GM12873 (cell line): ENCODE results near the gene GAS7.

ENCODE experiments used
- CTCF ChIP-seq: IDR thresholded peaks from 2 replicates; pipeline ENCODE4 v1.5.1; 2012; ENCODE audit warnings: low read depth, mild to moderate bottlenecking, moderate library complexity, low read length, control low read depth; ENCODE audit not compliant: insufficient read depth; ENCODE audit errors: missing control alignments

GAS7 gene

GRCh38 chr17:10177913-10178505, 20.4 kb downstream of the GAS7 start:
- TF ChIP-seq CTCF = no peak

- TF ChIP-seq CTCF = no peak
Observed at GRCh38 chr17:10177131-10177912, 21.1 kb downstream of the GAS7 start.

- TF ChIP-seq CTCF = no peak
Observed at GRCh38 chr17:10173913-10174312, 24.5 kb downstream of the GAS7 start.

- TF ChIP-seq CTCF = no peak
Observed at GRCh38 chr17:10172778-10173177, 25.6 kb downstream of the GAS7 start.

- TF ChIP-seq CTCF = no peak
Observed at GRCh38 chr17:10172241-10172741, 26.1 kb downstream of the GAS7 start.

GRCh38 chr17:10171581-10171981, 26.8 kb downstream of the GAS7 start:
- no peak for TF ChIP-seq CTCF

GRCh38 chr17:10171122-10171571, 27.3 kb downstream of the GAS7 start:
- TF ChIP-seq CTCF = no peak
